Endometrial microvascular endothelial cells (primary cell): ENCODE measurements around the gene GAMT. TPM values are rescaled to one million over a fixed set of nuclear protein-coding genes. Genes with fewer than 3 reads are reported as not detected.

Experiments
- in situ Hi-C: cut with HindIII; loops from 2 replicates; pipeline ENCODE4 v1.10.0; 2017; ENCODE audit warnings: low sequenced_read_pairs, low pct_unique_long_range_greater_than_20kb; ENCODE audit errors: inconsistent ontology term
- total RNA-seq: library from RNA; depleted of rRNA; stranded (reverse); fragments of >200 nt; gene quantifications from one replicate; pipeline ENCODE4 v1.2.3, GENCODE V29; 2015; ENCODE audit errors: inconsistent ontology term

The GAMT gene
- total RNA-seq, 1 donor from 2014 or later = 5.3 TPM

DNA sequence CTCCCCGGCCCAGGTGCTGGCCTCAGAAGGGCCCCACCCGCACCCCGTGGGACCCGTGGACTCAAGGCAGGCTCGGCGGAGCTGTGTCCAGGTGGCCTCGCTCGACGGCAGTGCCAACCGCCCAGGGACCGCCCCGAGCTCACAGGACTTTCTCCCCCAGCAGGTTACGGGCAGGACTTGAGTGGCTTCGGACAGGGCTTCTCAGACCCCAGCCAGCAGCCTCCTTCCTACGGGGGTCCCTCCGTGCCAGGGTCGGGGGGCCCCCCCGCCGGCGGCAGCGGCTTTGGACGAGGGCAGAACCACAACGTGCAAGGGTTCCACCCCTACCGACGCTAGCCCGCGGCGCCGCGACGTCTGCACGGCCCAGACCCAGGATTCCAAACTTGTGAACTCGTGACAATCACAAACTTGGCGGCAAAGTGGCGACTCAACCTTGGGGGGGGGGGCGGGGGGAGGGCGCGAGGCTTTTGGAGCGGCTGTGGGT, 33.3 kb upstream of the GAMT start:
- in situ Hi-C loops = no loop called here

DNA sequence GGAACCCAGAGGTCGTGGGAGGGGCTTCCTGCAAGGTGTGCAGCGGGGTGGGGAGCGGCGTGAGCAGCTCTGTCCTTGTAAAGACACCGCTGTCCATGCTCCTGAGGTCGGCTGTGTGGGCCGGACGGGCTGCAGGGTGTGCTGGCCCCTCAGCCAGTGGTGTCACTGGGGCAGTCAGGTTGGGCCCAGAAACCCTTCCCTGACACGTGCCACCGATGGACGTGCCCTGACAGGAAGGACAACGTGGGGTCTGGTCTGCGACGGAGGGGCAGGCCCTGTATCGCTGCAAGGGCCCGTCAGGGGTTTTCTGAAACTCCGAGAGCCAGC, 32.7 kb upstream of the GAMT start:
- in situ Hi-C loops = no loop called here

GRCh38 chr19:1433119-1434039, 32.0 kb upstream of the GAMT start:
- in situ Hi-C loops = no loop called here

- in situ Hi-C loops = no loop called here
Observed at GRCh38 chr19:1432507-1432887, 31.2 kb upstream of the GAMT start.

- in situ Hi-C loops = no loop called here
Observed at GRCh38 chr19:1431759-1432506, 30.6 kb upstream of the GAMT start.

GRCh38 chr19:1430246-1430645, 28.9 kb upstream of the GAMT start:
- in situ Hi-C loops = no loop called here

DNA sequence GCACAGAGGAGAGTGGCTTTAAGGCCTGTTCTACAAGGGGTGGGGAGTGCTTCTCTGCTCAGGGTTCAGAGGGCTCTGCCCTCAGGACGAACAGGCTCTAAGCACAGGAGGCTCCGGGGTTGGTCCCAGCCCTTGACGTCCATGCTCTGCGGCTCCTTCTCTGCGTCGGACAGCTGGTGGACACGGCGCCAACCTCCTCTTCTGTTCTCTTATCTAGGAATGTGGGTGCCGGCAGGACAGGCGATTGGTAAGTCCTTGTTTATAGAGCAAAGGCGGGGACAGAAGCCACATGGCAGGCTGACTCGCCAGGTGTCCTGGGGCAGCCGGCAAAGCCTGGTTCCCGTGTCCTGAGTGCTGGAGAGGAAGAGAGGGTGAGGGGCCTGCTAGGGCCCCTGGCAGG, 28.4 kb upstream of the GAMT start:
- in situ Hi-C loops = no loop called here

DNA sequence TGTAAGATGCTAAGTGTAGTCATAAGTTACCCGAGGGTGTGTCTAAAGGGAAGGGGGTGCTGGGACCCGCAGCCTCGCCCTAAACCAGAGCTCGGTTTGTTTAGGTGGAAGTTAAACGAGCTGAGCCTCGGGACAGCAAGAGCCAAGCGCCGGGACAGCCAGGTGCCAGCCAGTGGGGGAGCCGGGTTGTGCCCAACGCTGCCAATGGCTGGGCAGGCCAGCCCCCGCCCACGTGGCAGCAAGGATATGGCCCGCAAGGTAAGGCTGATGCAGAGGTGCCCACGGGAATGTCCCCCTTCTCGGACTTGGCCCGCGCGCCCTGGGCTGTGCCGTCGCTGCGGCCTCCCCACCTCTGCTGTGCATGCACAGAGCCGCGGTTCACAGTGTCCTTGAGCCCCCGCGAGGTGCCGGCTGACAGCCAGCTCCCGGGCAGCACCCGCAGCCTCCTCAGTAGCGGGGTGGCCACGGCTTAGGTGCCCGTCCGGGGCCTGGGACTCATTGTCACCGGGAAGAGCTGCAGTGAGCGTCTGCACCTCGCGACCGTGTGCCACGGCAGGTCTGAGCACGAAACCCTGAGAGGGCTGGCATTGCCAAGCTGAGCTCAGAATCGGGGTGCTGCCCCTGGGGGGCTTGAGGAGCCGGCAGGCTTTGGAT, 27.5 kb upstream of the GAMT start:
- in situ Hi-C loops = no loop called here

DNA sequence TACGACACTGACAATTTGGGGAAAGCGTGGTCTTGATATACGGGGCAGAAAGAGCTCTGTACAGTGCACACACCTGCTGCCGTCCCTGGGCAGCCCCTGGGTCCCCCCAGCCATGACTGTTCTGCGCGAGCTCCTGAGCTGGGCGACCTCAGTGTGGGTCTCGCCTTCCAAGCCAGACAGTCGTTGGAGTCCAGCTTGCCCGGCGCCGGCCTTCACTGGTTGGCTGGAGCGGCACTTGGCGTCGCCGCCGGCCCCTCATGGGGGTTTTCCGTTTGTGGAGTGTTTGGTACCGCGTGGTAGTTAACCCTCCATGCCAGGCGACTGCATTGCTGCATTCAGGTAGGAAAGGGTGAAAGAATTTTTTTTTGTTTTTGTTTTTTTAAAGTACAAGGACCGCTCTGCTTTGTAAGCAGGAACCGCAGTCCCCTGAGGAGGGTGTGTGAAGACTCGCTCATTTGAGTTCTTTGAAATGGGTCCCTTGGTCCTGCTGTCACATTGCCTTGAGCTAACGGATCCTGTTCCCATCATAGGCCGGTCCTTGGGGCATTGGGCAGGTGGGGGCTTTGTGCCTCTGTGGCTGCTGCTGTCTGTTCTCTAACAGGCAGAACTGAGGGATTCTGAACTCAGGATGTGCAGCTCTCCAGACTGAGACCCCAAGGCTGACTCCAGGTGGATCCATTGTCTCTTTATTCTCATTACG, 26.0 kb upstream of the GAMT start:
- in situ Hi-C loops = no loop called here

- in situ Hi-C loops = no loop called here
Observed at GRCh38 chr19:1426736-1427135, 25.4 kb upstream of the GAMT start.

DNA sequence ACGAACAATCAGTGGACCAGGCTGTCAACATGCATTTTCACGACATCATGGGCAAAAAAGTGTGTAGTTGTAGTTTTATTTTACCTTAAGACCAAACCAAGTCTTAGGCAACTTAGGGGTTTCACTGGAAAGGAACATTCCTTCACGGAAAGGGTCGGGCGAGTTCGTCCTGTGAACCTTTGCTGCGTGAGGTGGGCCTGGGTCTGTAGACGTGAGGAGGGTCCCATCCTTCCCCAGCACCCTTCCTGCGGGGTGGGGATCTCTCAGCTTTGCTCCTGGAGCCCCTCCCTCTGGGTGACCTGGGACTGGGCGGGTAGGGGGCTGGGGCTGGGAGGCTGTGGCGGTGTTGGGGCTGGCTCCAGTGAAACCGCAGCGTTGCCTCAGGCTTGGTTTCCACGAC, 24.6 kb upstream of the GAMT start:
- in situ Hi-C loops = no loop called here

- in situ Hi-C loops = no loop called here
Observed at GRCh38 chr19:1425102-1425837, 23.9 kb upstream of the GAMT start.

DNA sequence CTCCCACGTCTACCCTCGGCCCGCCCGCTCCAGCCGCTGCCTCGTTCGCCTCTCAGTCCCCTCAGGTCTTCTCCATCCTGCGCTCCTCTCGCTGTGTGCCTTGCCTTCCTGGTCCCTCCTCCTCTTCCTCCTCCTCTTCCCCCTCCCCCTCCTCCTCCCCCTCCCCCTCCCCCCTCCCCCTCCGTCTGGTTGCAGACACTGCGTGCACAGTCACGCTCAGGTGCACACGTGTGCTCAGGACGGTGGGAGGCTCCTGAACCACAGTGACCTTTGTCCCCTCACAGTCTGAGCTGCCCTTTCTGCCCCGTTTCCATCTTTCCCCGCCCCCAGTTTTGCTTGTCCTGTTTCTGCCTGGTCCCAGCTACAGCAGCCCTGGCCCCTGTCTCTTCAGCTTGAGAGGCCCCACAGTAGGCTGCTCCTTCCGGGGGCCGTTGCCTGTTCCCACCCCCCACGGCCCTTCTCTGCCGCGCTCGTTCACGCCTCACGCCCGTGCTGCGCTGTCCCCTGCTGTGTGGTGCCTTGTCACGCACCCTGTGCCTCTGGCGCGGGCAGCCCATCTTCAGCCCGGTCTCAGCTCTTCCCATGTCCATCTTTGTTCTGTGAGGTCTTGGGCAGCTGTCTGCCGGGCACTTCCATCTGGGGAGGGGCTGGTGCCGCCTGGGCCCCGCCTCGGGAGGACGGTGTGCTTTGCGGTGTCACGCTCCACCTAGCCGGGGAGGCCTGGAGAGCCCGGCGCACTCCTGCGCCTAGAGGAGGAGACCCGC, 23.0 kb upstream of the GAMT start:
- in situ Hi-C loops = no loop called here

GRCh38 chr19:1423436-1424191, 22.3 kb upstream of the GAMT start:
- in situ Hi-C loops = no loop called here

DNA sequence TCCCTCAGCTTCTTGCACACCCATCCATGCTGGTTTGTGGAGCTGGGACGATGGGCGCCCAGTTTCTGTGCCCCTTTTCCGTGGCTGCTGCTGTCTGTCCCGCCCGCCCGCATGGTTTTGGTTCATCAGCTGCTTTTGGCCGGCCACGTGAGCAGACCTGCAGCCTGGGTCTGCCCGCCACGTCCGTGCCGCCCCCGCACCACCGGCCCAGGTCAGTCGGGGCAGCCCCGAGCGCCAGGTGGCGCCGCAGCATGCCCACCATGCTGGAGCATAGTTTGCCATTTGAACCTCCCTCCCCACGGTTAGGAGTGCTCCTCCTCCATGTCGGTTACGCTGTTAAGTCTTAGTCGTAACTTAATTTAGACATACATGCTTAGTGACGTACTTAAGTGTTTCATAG, 21.6 kb upstream of the GAMT start:
- in situ Hi-C loops = no loop called here

DNA sequence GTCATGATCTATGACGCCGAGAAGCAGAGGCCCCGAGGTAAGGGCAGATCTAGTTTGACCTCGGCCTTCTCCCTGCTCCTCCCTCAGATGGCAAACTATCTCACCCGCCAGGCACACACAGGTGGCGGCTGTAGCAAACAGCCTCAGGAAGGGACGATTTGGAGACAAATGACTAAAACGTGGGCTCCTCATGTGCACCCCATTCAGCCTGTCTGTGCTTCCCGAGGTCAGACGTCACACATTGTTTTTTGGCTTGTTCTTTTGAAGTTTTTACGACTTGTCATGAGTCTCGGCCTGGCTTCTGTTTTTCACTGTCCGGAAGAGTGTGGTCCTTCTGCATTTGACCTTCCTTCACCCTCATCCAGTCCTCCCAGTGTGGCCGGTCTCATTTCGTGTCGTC, 21.0 kb upstream of the GAMT start:
- in situ Hi-C loops = no loop called here

DNA sequence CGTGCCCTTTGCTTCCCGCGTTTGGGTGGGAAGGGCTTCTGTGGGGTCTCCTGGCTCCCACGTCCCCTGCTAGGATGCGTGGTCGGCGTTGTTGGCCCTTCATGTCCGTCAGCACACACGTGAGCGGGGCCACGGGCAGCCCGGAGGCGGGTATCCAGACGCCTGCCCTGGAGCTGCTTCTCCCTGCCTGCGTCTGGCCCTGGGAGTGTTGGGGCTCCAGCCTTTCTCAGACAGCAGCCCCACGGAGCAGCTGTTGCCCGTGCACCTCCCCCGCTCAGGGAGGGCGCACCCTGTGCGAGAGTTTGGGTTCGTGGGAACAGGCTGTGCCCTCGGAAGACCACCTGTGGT, 20.6 kb upstream of the GAMT start:
- in situ Hi-C loops = no loop called here
